ENCODE results near the gene SFRP5. TPM values are rescaled to one million over a fixed set of nuclear protein-coding genes. Genes with fewer than 3 reads are reported as not detected.

SFRP5 gene
- total and polyA plus RNA-seq, 10 of the 15 experiments (the other 5 are each of a cell fraction or from before 2014, with no cell fraction given): not detected

- no peaks in the 10 kb centered on the region for H3K27me3 ChIP-seq (replicated peaks in 1 of 2; ENCODE audit: control insufficient read depth in 2 of 2, insufficient read depth in 2 of 2, low read length in 1 of 2)
- H3K36me3 ChIP-seq (ENCODE audit: control insufficient read depth in 2 of 2, insufficient read depth in 2 of 2, low read length in 1 of 2): no peaks in the 10 kb centered on the region
- 28% methylated on average over 5 of the region's 5 CpGs for WGBS (ENCODE audit: insufficient coverage, insufficient replicate concordance, low lambda C conversion rate, missing lambda C conversion rate)
- H3K4me2 ChIP-seq (ENCODE audit: control insufficient read depth, insufficient read depth): no peak overlapping the region
- ChIA-PET RAD21 (ENCODE audit: unreplicated experiment) (interaction anchor here (1.0 to 1.5 kb wide), 5 partner anchors 15 to 47 kb away, joined by 3 to 5 read pairs (median 3); partner anchors contain the start of gene AVPI1), POLR2A (interaction anchor here (1.3 kb wide), 1 partner anchor 10 kb away, joined by 4 read pairs; no protein-coding TSS in a partner anchor), CTCF (interaction anchor here (1.3 to 21.5 kb wide), 3 partner anchors 11 to 38 kb away, joined by 8 to 416 read pairs (median 26); partner anchors contain the start of genes AVPI1, MARVELD1 and ZFYVE27), SMC1A (ENCODE audit: uncharacterized antibody, unreplicated experiment) (interaction anchor here (0.8 to 1.6 kb wide), 8 partner anchors 11 to 33 kb away, joined by 3 to 6 read pairs (median 4); no protein-coding TSS in a partner anchor)
- intact Hi-C loops (cut with micrococcal nuclease; ENCODE audit: unreplicated experiment): no loop called here
- H3K4me3 ChIP-seq: no peak overlapping the region
- no peak for TF ChIP-seq RAD51 (IDR thresholded peaks at IDR 0.05)
- no peak for TF ChIP-seq E4F1 (IDR thresholded peaks at IDR 0.05; ENCODE audit: borderline replicate concordance, partially characterized antibody)
- no peak for TF ChIP-seq HSF1 (IDR thresholded peaks at IDR 0.05; ENCODE audit: low read depth, low read length)
- no peak for TF ChIP-seq BCL11A (IDR thresholded peaks at IDR 0.05; ENCODE audit: low read depth, low read length)
- TF ChIP-seq CBX3 (IDR thresholded peaks at IDR 0.05; ENCODE audit: borderline replicate concordance, low read depth): no peak
- no peak for TF ChIP-seq GATAD2B (conservative IDR thresholded peaks at IDR 0.05; ENCODE audit: low read depth)
- TF ChIP-seq TCF7 (IDR thresholded peaks at IDR 0.05; ENCODE audit: borderline replicate concordance): no peak
- no peak for TF ChIP-seq ZBTB33 (IDR thresholded peaks at IDR 0.05)
- TF ChIP-seq ELK1 (IDR thresholded peaks at IDR 0.05; ENCODE audit: low read depth, low read length): no peak
- no peaks in the 10 kb centered on the region for H3K79me2 ChIP-seq (ENCODE audit: control insufficient read depth, insufficient read depth, low read length)
- no peak overlapping the region for H3K27ac ChIP-seq (ENCODE audit: control insufficient read depth, insufficient read depth)
- no peak for ATAC-seq
- in situ Hi-C loops (cut with MboI): no loop called here
- no peaks in the 10 kb centered on the region for H3K4me1 ChIP-seq (ENCODE audit: control insufficient read depth, insufficient read depth, low read length)
- H3K9me3 ChIP-seq (replicated peaks; ENCODE audit: control insufficient read depth, insufficient read depth, low read length): no peaks in the 10 kb centered on the region; the same call in 2 of the 3 replicates
- no peaks in the 10 kb centered on the region for H4K20me1 ChIP-seq (ENCODE audit: control insufficient read depth, insufficient read depth)
- no peak overlapping the region for H2AFZ ChIP-seq (ENCODE audit: control insufficient read depth, low read depth, low read length)
- DNase-seq (ENCODE audit: low read depth, low spot score): no peak
- FAIRE-seq: no peak
- no TSS peak for BruUV-seq (replicated peaks)
- no peak overlapping the region for H3K9ac ChIP-seq (ENCODE audit: control insufficient read depth, insufficient read depth, low read length)
Measured at GRCh38 chr10:97724341-97724941, 47.4 kb downstream of the SFRP5 start.
